EL (cell line): ENCODE results near the gene DMRTB1.

Experiments used
- DNase-seq: peaks from one replicate; pipeline ENCODE4 v3.0.0-alpha.2; 2016

Gene DMRTB1

GRCh38 chr1:53495633-53496345, 36.6 kb downstream of the DMRTB1 start:
- DNase-seq: no peak

GRCh38 chr1:53498555-53499131, 39.4 kb downstream of the DMRTB1 start:
- peak; percentile 50 for DNase-seq

GRCh38 chr1:53499257-53500203, 40.3 kb downstream of the DMRTB1 start:
- no peak for DNase-seq

GRCh38 chr1:53500204-53501064, 41.2 kb downstream of the DMRTB1 start:
- DNase-seq: no peak

- DNase-seq: no peak
Measured at GRCh38 chr1:53501065-53502005, 42.1 kb downstream of the DMRTB1 start.

- peak; percentile 10 for DNase-seq
Measured at GRCh38 chr1:53502641-53503432, 43.6 kb downstream of the DMRTB1 start.

GRCh38 chr1:53503433-53504217, 44.4 kb downstream of the DMRTB1 start:
- no peak for DNase-seq

GRCh38 chr1:53504901-53505300, 45.7 kb downstream of the DMRTB1 start:
- no peak for DNase-seq

- DNase-seq: no peak
Measured at GRCh38 chr1:53505401-53505800, 46.2 kb downstream of the DMRTB1 start.

GRCh38 chr1:53505891-53506290, 46.7 kb downstream of the DMRTB1 start:
- DNase-seq: no peak

GRCh38 chr1:53506355-53507050, 47.3 kb downstream of the DMRTB1 start:
- no peak for DNase-seq

GRCh38 chr1:53507116-53507820, 48.1 kb downstream of the DMRTB1 start:
- no peak for DNase-seq

- no peak for DNase-seq
Measured at GRCh38 chr1:53508056-53508990, 49.1 kb downstream of the DMRTB1 start.

- peak; percentile 31 for DNase-seq
Measured at GRCh38 chr1:53508991-53509666, 49.9 kb downstream of the DMRTB1 start.

GRCh38 chr1:53509775-53510174, 50.6 kb downstream of the DMRTB1 start:
- DNase-seq: no peak

- DNase-seq: no peak
Measured at GRCh38 chr1:53510215-53510614, 51.0 kb downstream of the DMRTB1 start.
